ENCODE measurements around the gene KLHL5. TPM values are rescaled to one million over a fixed set of nuclear protein-coding genes. Genes with fewer than 3 reads are reported as not detected.

Gene KLHL5
- total RNA-seq, 1 donor from 2014 or later, result 57.1 TPM

GRCh38 chr4:39051492-39051891 lies 10.5 kb upstream of the KLHL5 start:
- Histone ChIP-seq H3K27me3 (ENCODE audit: control insufficient read depth, insufficient read depth, low read length) (no peaks in the 10 kb centered on the region), H3K36me3 (ENCODE audit: control insufficient read depth, insufficient read depth, low read length) (no peaks in the 10 kb centered on the region), H3K4me3 (ENCODE audit: low read depth, low read length) (no peak overlapping the region)
- DNase-seq (ENCODE audit: low read depth), result no peak
- TF ChIP-seq, protein P1, sequence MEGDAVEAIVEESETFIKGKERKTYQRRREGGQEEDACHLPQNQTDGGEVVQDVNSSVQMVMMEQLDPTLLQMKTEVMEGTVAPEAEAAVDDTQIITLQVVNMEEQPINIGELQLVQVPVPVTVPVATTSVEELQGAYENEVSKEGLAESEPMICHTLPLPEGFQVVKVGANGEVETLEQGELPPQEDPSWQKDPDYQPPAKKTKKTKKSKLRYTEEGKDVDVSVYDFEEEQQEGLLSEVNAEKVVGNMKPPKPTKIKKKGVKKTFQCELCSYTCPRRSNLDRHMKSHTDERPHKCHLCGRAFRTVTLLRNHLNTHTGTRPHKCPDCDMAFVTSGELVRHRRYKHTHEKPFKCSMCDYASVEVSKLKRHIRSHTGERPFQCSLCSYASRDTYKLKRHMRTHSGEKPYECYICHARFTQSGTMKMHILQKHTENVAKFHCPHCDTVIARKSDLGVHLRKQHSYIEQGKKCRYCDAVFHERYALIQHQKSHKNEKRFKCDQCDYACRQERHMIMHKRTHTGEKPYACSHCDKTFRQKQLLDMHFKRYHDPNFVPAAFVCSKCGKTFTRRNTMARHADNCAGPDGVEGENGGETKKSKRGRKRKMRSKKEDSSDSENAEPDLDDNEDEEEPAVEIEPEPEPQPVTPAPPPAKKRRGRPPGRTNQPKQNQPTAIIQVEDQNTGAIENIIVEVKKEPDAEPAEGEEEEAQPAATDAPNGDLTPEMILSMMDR (IDR thresholded peaks at IDR 0.05; ENCODE audit: insufficient read depth, low read length, poor library complexity, severe bottlenecking), result no peak

DNA sequence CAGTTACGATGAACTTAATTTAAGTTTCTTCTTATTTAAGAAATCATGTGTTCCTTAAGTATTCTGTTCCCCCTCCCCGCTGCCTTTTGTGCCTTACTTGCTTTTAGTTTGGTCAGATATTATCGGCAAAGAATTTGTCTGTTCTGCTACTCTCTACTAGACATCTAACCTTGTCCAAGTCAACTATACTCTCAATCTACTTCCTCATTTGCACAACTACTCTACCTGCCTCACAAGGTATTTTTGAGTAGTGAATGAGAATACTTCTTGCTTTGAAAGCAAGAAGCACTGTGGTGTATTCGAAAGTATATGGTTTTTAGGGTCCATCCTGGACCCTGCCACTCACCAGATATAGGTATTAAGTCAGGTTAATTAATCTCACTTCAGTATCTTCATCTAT lies 8.0 kb upstream of the KLHL5 start:
- TF ChIP-seq, protein P1 (IDR thresholded peaks at IDR 0.05; ENCODE audit: insufficient read depth, low read length, poor library complexity, severe bottlenecking), result no peak
- DNase-seq (ENCODE audit: low read depth), result no peak
- no peak overlapping the region for H3K4me3 ChIP-seq (ENCODE audit: low read depth, low read length)
- no peaks in the 10 kb centered on the region for H3K27me3 ChIP-seq (ENCODE audit: control insufficient read depth, insufficient read depth, low read length)
- H3K36me3 ChIP-seq (ENCODE audit: control insufficient read depth, insufficient read depth, low read length), result no peaks in the 10 kb centered on the region

DNA sequence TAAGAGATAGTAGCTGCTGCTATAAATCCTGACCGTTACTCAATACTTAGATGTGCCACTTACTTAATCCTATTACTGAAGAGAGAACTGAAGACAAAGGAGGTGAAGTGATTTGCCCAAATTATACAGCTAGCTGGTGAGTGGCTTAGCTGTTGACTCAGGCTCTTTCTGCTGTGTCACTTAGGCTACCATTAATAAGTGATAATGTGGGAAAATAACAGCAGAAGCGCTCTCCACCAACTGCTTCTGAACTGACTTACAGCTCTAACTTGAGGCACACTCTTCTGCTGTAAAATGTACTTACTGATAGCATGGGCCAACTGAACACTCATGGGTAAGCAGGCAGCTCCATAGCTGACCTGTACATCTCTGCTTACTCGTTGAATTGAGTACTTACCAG lies 7.5 kb upstream of the KLHL5 start:
- TF ChIP-seq, protein P1 (IDR thresholded peaks at IDR 0.05; ENCODE audit: insufficient read depth, low read length, poor library complexity, severe bottlenecking), result no peak
- Histone ChIP-seq H3K36me3 (ENCODE audit: control insufficient read depth, insufficient read depth, low read length) (no peaks in the 10 kb centered on the region), H3K27me3 (ENCODE audit: control insufficient read depth, insufficient read depth, low read length) (no peaks in the 10 kb centered on the region), H3K4me3 (ENCODE audit: low read depth, low read length) (no peak overlapping the region)
- no peak for DNase-seq (ENCODE audit: low read depth)

GRCh38 chr4:39056023-39056422 lies 6.0 kb upstream of the KLHL5 start:
- TF ChIP-seq, protein P1 (IDR thresholded peaks at IDR 0.05; ENCODE audit: insufficient read depth, low read length, poor library complexity, severe bottlenecking), result no peak
- Histone ChIP-seq H3K4me3 (ENCODE audit: low read depth, low read length) (no peak overlapping the region), H3K27me3 (ENCODE audit: control insufficient read depth, insufficient read depth, low read length) (no peaks in the 10 kb centered on the region), H3K36me3 (ENCODE audit: control insufficient read depth, insufficient read depth, low read length) (no peaks in the 10 kb centered on the region)
- no peak for DNase-seq (ENCODE audit: low read depth)

DNA sequence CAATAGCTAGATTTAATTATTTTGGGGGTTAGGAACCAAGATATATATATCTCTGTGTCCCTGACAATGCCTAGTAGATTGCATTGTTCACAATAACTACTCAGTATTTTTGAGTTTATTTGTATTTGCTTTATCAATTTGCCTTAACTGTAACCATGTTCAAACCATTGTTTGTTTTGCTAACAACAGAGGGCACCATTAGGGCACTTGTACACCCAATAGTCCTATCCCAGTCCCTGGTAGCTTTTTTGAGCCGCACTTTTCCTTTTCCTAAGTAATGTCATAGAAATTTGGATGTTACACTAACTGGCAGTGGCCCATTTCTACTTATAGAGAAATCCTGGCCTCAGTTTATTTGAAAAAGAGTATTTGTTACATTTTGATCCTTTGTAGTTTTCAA lies 575 bp upstream of the KLHL5 start:
- TF ChIP-seq, protein P1 (IDR thresholded peaks at IDR 0.05; ENCODE audit: insufficient read depth, low read length, poor library complexity, severe bottlenecking), result no peak
- DNase-seq (ENCODE audit: low read depth), result no peak
- H3K27me3 ChIP-seq (ENCODE audit: control insufficient read depth, insufficient read depth, low read length), result no peaks in the 10 kb centered on the region
- H3K4me3 ChIP-seq (ENCODE audit: low read depth, low read length), result no peak overlapping the region
- no peaks in the 10 kb centered on the region for H3K36me3 ChIP-seq (ENCODE audit: control insufficient read depth, insufficient read depth, low read length)

GRCh38 chr4:39062770-39063097 lies 702 bp downstream of the KLHL5 start:
- no peak for DNase-seq (ENCODE audit: low read depth)
- H3K4me3 ChIP-seq (ENCODE audit: low read depth, low read length), result no peak overlapping the region
- H3K36me3 ChIP-seq (ENCODE audit: control insufficient read depth, insufficient read depth, low read length), result no peaks in the 10 kb centered on the region
- no peaks in the 10 kb centered on the region for H3K27me3 ChIP-seq (ENCODE audit: control insufficient read depth, insufficient read depth, low read length)
- TF ChIP-seq, protein P1 (IDR thresholded peaks at IDR 0.05; ENCODE audit: insufficient read depth, low read length, poor library complexity, severe bottlenecking), result no peak

All from kidney epithelial cell (primary cell).